Fibroblast of lung (primary cell): ENCODE results near the gene GPC6. TPM values are rescaled to one million over a fixed set of nuclear protein-coding genes. Genes with fewer than 3 reads are reported as not detected.
A peak's percentile ranks its signal among the peaks of the same experiment; 100 is the strongest.

Experiments used
- DNase-seq, 2 donors: peaks; one replicate each; pipeline versions ENCODE4 v3.0.0 to v3.0.0-alpha.2; 2010; ENCODE audit warnings: low read depth in 2 of 2
- H2AFZ ChIP-seq: 2 replicates; pipeline ENCODE4 v1.5.1; 2012; ENCODE audit warnings: low read length, control low read depth, inconsistent platforms
- H3K27ac ChIP-seq: 2 replicates; pipeline ENCODE4 v1.5.1; 2011; ENCODE audit warnings: low read length, control low read depth; ENCODE audit not compliant: insufficient read depth
- H3K27me3 ChIP-seq: 2 replicates; pipeline ENCODE4 v1.5.1; 2011; ENCODE audit warnings: mild to moderate bottlenecking, low read length; ENCODE audit not compliant: control insufficient read depth, insufficient read depth
- H3K36me3 ChIP-seq: 2 replicates; pipeline ENCODE4 v1.5.1; 2011; ENCODE audit warnings: low read length; ENCODE audit not compliant: control insufficient read depth, insufficient read depth
- H3K4me1 ChIP-seq: 2 replicates; pipeline ENCODE4 v1.5.1; 2011; ENCODE audit warnings: low read length; ENCODE audit not compliant: control insufficient read depth, insufficient read depth; ENCODE audit errors: extremely low read depth
- H3K4me2 ChIP-seq: 2 replicates; pipeline ENCODE4 v1.5.1; 2011; ENCODE audit warnings: low read length, control low read depth; ENCODE audit not compliant: insufficient read depth; ENCODE audit errors: extremely low read depth
- H3K4me3 ChIP-seq, 4 experiments: fragments of 200-600 bp in 1 of 4; sonication (generic) in 1 of 4; replicated peaks in 1 of 4; 2 replicates each; pipeline ENCODE4 v1.5.1; 2011 to 2016; ENCODE audit warnings: low read length in 4 of 4, low read depth in 3 of 4, mild to moderate bottlenecking in 3 of 4, control low read depth in 2 of 4, inconsistent platforms in 1 of 4, mixed read lengths in 1 of 4; ENCODE audit not compliant: insufficient read depth in 1 of 4; ENCODE audit errors: control extremely low read depth in 1 of 4
- H3K79me2 ChIP-seq: 2 replicates; pipeline ENCODE4 v1.5.1; 2012; ENCODE audit warnings: mild to moderate bottlenecking, low read length, inconsistent platforms; ENCODE audit not compliant: control insufficient read depth, insufficient read depth
- H3K9ac ChIP-seq: 2 replicates; pipeline ENCODE4 v1.5.1; 2011; ENCODE audit warnings: mild to moderate bottlenecking, low read length, control low read depth; ENCODE audit not compliant: insufficient read depth
- H3K9me3 ChIP-seq: 2 replicates; pipeline ENCODE4 v1.5.1; 2012; ENCODE audit warnings: low read depth, low read length; ENCODE audit not compliant: control insufficient read depth, insufficient read depth
- H4K20me1 ChIP-seq: 2 replicates; pipeline ENCODE4 v1.5.1; 2011; ENCODE audit warnings: low read length; ENCODE audit not compliant: control insufficient read depth, insufficient read depth; ENCODE audit errors: extremely low read depth
- CTCF ChIP-seq, 2 donors: IDR thresholded peaks in 1 of 2; conservative IDR thresholded peaks in 1 of 2; 1 replicate in 1 of 2; 2 replicates in 1 of 2; pipeline ENCODE4 v1.5.1; 2011 to 2012; ENCODE audit warnings: low read length in 2 of 2, control low read depth in 1 of 2, inconsistent platforms in 1 of 2, low read depth in 1 of 2, mild to moderate bottlenecking in 1 of 2
- EZH2 ChIP-seq: IDR thresholded peaks from 2 replicates; pipeline ENCODE4 v1.5.1; 2012; ENCODE audit warnings: low read length, control low read depth, mild to moderate bottlenecking; ENCODE audit errors: missing control alignments
- polyA plus RNA-seq, 2 donors: library from polyadenylated mRNA; depleted of rRNA in 1 of 2; stranded (reverse) in 1 of 2; unstranded in 1 of 2; fragments of >200 nt; gene quantifications; 2 replicates each; pipeline ENCODE4 v1.2.1, GENCODE V29; 2011 to 2012; ENCODE audit warnings: missing spikeins in 1 of 2
- total RNA-seq: library from RNA; depleted of rRNA; stranded (reverse); fragments of >200 nt; gene quantifications from 2 replicates; pipeline ENCODE4 v1.2.1, GENCODE V29; 2014

GPC6 gene
- total and polyA plus RNA-seq, 2 donors (not counting 1 experiment from before 2014, with no cell fraction given) = 11.2 to 33.7 TPM

- DNase-seq = no peak
- Histone ChIP-seq H3K36me3 (no peaks in the 10 kb centered on the region), H3K9me3 (no peaks in the 10 kb centered on the region), H3K4me2 (no peak overlapping the region), H2AFZ (no peak overlapping the region), H4K20me1 (no peaks in the 10 kb centered on the region), H3K27ac (no peak overlapping the region), H3K79me2 (no peaks in the 10 kb centered on the region), H3K4me1 (no peaks in the 10 kb centered on the region), H3K27me3 (no peaks in the 10 kb centered on the region), H3K4me3 (no peak overlapping the region), H3K9ac (no peak overlapping the region)
- TF ChIP-seq EZH2 = no peak
- no peak for TF ChIP-seq CTCF (conservative IDR thresholded peaks at IDR 0.05 in 1 of 2, IDR thresholded peaks at IDR 0.05 in 1 of 2; ENCODE audit: low read depth in 1 of 2, low read length in 2 of 2)
Measured at GRCh38 chr13:94006296-94006695, 779.7 kb downstream of the GPC6 start.

DNA sequence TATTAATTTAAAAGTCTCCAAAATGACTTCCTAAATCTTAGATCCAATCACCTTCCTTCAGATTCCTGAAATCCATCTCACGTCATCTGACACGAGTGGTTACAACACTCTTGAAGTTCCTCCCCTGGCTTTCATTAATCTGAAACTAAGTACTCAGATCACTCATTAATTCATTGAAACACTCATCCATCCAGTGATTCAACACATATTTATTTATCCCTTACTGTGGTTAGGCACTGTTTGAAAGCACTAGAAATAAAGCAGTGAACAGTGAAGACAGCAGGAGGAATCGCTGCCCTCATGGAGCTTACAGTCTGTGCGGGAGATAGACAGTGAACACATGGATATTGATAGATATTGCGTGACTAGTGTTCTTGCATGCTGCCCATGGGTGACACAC, 780.5 kb downstream of the GPC6 start:
- Histone ChIP-seq H4K20me1 (no peaks in the 10 kb centered on the region), H3K9me3 (no peaks in the 10 kb centered on the region), H3K4me2 (no peak overlapping the region), H3K9ac (no peak overlapping the region), H3K27ac (no peak overlapping the region), H3K36me3 (no peaks in the 10 kb centered on the region), H3K27me3 (no peaks in the 10 kb centered on the region), H3K4me3 (no peak overlapping the region), H2AFZ (no peak overlapping the region), H3K79me2 (no peaks in the 10 kb centered on the region), H3K4me1 (no peaks in the 10 kb centered on the region)
- TF ChIP-seq CTCF (conservative IDR thresholded peaks at IDR 0.05 in 1 of 2, IDR thresholded peaks at IDR 0.05 in 1 of 2; ENCODE audit: low read depth in 1 of 2, low read length in 2 of 2) = no peak
- no peak for TF ChIP-seq EZH2
- DNase-seq = peak in 1 of 2 donors; percentile 10

DNA sequence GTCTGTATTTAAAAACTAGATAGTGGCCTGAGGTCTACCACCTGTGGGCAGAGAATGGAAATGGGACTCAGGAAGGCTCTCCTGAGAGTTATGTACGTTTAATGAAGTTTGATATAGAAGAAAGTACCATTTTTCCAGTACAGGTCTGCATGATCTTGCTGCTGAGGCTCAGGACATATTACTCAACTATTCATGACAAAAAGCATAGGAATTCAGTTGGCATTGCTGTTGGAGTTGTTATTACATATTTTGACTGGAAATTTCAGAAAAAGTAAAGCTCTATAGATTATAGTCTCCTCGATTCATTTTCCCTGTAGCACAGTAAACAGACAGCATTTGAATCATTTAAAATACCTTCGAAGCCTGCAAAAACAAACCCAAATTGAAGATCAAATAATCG, 783.1 kb downstream of the GPC6 start:
- Histone ChIP-seq H3K79me2 (no peaks in the 10 kb centered on the region), H4K20me1 (no peaks in the 10 kb centered on the region), H3K4me1 (no peaks in the 10 kb centered on the region), H3K27me3 (no peaks in the 10 kb centered on the region), H3K9ac (no peak overlapping the region), H3K9me3 (no peaks in the 10 kb centered on the region), H2AFZ (no peak overlapping the region), H3K36me3 (no peaks in the 10 kb centered on the region), H3K4me2 (no peak overlapping the region), H3K4me3 (no peak overlapping the region), H3K27ac (no peak overlapping the region)
- TF ChIP-seq CTCF (conservative IDR thresholded peaks at IDR 0.05 in 1 of 2, IDR thresholded peaks at IDR 0.05 in 1 of 2; ENCODE audit: low read depth in 1 of 2, low read length in 2 of 2) (no peak), EZH2 (no peak)
- peak; percentile 59 to 63 for DNase-seq
